ENCODE measurements around the gene HSPA4L.

- TF ChIP-seq, protein P1, sequence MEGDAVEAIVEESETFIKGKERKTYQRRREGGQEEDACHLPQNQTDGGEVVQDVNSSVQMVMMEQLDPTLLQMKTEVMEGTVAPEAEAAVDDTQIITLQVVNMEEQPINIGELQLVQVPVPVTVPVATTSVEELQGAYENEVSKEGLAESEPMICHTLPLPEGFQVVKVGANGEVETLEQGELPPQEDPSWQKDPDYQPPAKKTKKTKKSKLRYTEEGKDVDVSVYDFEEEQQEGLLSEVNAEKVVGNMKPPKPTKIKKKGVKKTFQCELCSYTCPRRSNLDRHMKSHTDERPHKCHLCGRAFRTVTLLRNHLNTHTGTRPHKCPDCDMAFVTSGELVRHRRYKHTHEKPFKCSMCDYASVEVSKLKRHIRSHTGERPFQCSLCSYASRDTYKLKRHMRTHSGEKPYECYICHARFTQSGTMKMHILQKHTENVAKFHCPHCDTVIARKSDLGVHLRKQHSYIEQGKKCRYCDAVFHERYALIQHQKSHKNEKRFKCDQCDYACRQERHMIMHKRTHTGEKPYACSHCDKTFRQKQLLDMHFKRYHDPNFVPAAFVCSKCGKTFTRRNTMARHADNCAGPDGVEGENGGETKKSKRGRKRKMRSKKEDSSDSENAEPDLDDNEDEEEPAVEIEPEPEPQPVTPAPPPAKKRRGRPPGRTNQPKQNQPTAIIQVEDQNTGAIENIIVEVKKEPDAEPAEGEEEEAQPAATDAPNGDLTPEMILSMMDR (IDR thresholded peaks at IDR 0.05) = no peak
- TF ChIP-seq POLR2A (IDR thresholded peaks at IDR 0.05) (no peak), POLR2AphosphoS5 (IDR thresholded peaks at IDR 0.05) (peak; percentile 23)
These were observed 1.1 kb downstream of the HSPA4L start for GRCh38 chr4:127783026-127783769.
